Spleen (tissue), 7 donors: Measurements from ENCODE around the gene OR10D3.
"Not testable (repeated sequence)": the region's sequence is repeated elsewhere in the genome, so short reads cannot be mapped to it uniquely, and the experiment has no call there.

Experiments
- POLR2A ChIP-seq, 3 donors: fragments of 450-650 bp; IDR thresholded peaks; one replicate each; pipeline ENCODE4 v1.5.1; 2017; ENCODE audit warnings: antibody characterized with exemption in 3 of 3, mild to moderate bottlenecking in 1 of 3
- TF ChIP-seq, protein P1 (sequence below), 11 experiments: fragments of 200-600 bp in 7 of 11; fragments of 450-650 bp in 4 of 11; sonication (generic) in 4 of 11; IDR thresholded peaks in 8 of 11; conservative IDR thresholded peaks in 3 of 11; 1 replicate in 7 of 11; 2 replicates in 4 of 11; pipeline versions ENCODE4 v1.4.0 to v1.8.0; 2016 to 2021; ENCODE audit warnings: antibody characterized with exemption in 11 of 11, inconsistent platforms in 4 of 11, mild to moderate bottlenecking in 1 of 11
- donor health status: DM: no; HTN: no; CAD: no; lungs with moderate emphysema.
- donor health status: DM: no; HTN: no; CAD: no.
- donor health status: DM: no; HTN: no; CAD: no.

- TF ChIP-seq, protein P1, sequence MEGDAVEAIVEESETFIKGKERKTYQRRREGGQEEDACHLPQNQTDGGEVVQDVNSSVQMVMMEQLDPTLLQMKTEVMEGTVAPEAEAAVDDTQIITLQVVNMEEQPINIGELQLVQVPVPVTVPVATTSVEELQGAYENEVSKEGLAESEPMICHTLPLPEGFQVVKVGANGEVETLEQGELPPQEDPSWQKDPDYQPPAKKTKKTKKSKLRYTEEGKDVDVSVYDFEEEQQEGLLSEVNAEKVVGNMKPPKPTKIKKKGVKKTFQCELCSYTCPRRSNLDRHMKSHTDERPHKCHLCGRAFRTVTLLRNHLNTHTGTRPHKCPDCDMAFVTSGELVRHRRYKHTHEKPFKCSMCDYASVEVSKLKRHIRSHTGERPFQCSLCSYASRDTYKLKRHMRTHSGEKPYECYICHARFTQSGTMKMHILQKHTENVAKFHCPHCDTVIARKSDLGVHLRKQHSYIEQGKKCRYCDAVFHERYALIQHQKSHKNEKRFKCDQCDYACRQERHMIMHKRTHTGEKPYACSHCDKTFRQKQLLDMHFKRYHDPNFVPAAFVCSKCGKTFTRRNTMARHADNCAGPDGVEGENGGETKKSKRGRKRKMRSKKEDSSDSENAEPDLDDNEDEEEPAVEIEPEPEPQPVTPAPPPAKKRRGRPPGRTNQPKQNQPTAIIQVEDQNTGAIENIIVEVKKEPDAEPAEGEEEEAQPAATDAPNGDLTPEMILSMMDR (IDR thresholded peaks at IDR 0.05 in 8 of 11, conservative IDR thresholded peaks at IDR 0.05 in 3 of 11) = not testable (repeated sequence)
- TF ChIP-seq POLR2A (IDR thresholded peaks at IDR 0.05) = not testable (repeated sequence)
These were observed 41.7 kb downstream of the OR10D3 start for GRCh38 chr11:124224618-124225423.
